GM23248 (cell line): ENCODE measurements around the gene SLC7A9. TPM values are rescaled to one million over a fixed set of nuclear protein-coding genes. Genes with fewer than 3 reads are reported as not detected.

Source experiments
- DNase-seq: peaks from one replicate; pipeline ENCODE4 v3.0.0-alpha.2; 2015
- H2AFZ ChIP-seq: fragments of 200-600 bp; sonication (generic); 2 replicates; pipeline ENCODE4 v1.6.1; 2016; ENCODE audit warnings: antibody characterized with exemption
- H3F3A ChIP-seq: fragments of 200-600 bp; sonication (generic); 2 replicates; pipeline ENCODE4 v1.6.1; 2016; ENCODE audit warnings: mild to moderate bottlenecking, antibody characterized with exemption, mixed run types; ENCODE audit not compliant: insufficient read depth
- H3K27ac ChIP-seq: fragments of 200-600 bp; sonication (generic); 2 replicates; pipeline ENCODE4 v1.5.1; 2016; ENCODE audit warnings: mild to moderate bottlenecking
- H3K27me3 ChIP-seq: fragments of 200-600 bp; sonication (generic); replicated peaks from 2 replicates; pipeline ENCODE4 v1.6.1; 2016; ENCODE audit warnings: mild to moderate bottlenecking; ENCODE audit not compliant: insufficient read depth
- H3K36me3 ChIP-seq: fragments of 200-600 bp; sonication (generic); 2 replicates; pipeline ENCODE4 v1.6.1; 2016; ENCODE audit warnings: low read depth, mild to moderate bottlenecking
- H3K4me1 ChIP-seq: fragments of 200-600 bp; sonication (generic); 2 replicates; pipeline ENCODE4 v1.6.1; 2016; ENCODE audit warnings: mild to moderate bottlenecking; ENCODE audit not compliant: insufficient read depth
- H3K4me2 ChIP-seq: fragments of 200-600 bp; sonication (generic); one replicate; pipeline ENCODE4 v1.6.1; 2016; ENCODE audit warnings: mild to moderate bottlenecking; ENCODE audit not compliant: unreplicated experiment
- H3K4me3 ChIP-seq: fragments of 200-600 bp; sonication (generic); 2 replicates; pipeline ENCODE4 v1.5.1; 2016; ENCODE audit warnings: mild to moderate bottlenecking
- H3K79me2 ChIP-seq: fragments of 200-600 bp; sonication (generic); 2 replicates; pipeline ENCODE4 v1.6.1; 2016; ENCODE audit warnings: mild to moderate bottlenecking; ENCODE audit not compliant: insufficient read depth
- H3K9ac ChIP-seq: fragments of 200-600 bp; sonication (generic); 2 replicates; pipeline ENCODE4 v1.6.1; 2016; ENCODE audit warnings: mild to moderate bottlenecking
- H3K9me2 ChIP-seq: fragments of 200-600 bp; sonication (generic); 2 replicates; pipeline ENCODE4 v1.6.1; 2016; ENCODE audit warnings: mixed run types, mild to moderate bottlenecking, moderate library complexity; ENCODE audit not compliant: insufficient read depth
- H3K9me3 ChIP-seq: fragments of 200-600 bp; sonication (generic); one replicate; pipeline ENCODE4 v1.6.1; 2017; ENCODE audit warnings: low read depth
- H4K20me1 ChIP-seq: fragments of 200-600 bp; sonication (generic); 2 replicates; pipeline ENCODE4 v1.6.0; 2016; ENCODE audit not compliant: insufficient read depth
- EZH2 ChIP-seq: fragments of 200-600 bp; sonication (generic); IDR thresholded peaks from 2 replicates; pipeline ENCODE4 v1.6.1; 2018; ENCODE audit warnings: antibody characterized with exemption, mild to moderate bottlenecking; ENCODE audit not compliant: insufficient read depth, poor library complexity, severe bottlenecking
- EZH2phosphoT487 ChIP-seq: fragments of 200-600 bp; sonication (generic); IDR thresholded peaks from 2 replicates; pipeline ENCODE4 v1.6.1; 2018; ENCODE audit warnings: antibody characterized with exemption, moderate library complexity, mild to moderate bottlenecking, low read depth; ENCODE audit not compliant: insufficient read depth
- WGBS, 2 experiments: methylation state at CpG; one replicate each; pipeline ENCODE4 v1.1.6; 2015 to 2017; ENCODE audit warnings: low lambda C conversion rate in 2 of 2, low coverage in 1 of 2; ENCODE audit errors: missing lambda C conversion rate in 2 of 2; 5-methylcytosine and 5-hydroxymethylcytosine counted together
- in situ Hi-C: fragments of 300-500 bp; cut with MboI; formaldehyde crosslinking; loops from 2 replicates; pipeline ENCODE4 v1.15.0; 2020
- polyA plus RNA-seq: library from polyadenylated mRNA; unstranded; fragments of >200 nt; fragmentation: Nextera tagmentation; extraction: Ambion mirVana; gene quantifications from 2 replicates; pipeline ENCODE4 v1.2.1, GENCODE V29; 2016
- total RNA-seq: library from RNA; depleted of rRNA; stranded (reverse); fragments of >200 nt; shearing (Covaris generic); gene quantifications from 2 replicates; pipeline ENCODE4 v1.2.3, GENCODE V29; 2014

SLC7A9 gene
- total and polyA plus RNA-seq, 2 experiments from 2014 or later = not detected

GRCh38 chr19:32828139-32828538 lies 41.4 kb downstream of the SLC7A9 start:
- in situ Hi-C loops = no loop called here
- no peak overlapping the region for H3K27ac ChIP-seq
- H3K9me2 ChIP-seq = no peaks in the 10 kb centered on the region
- H3K9ac ChIP-seq = no peak overlapping the region
- TF ChIP-seq EZH2phosphoT487 (no peak), EZH2 (no peak)
- H3K27me3 ChIP-seq = peaks cover 5% of the 10 kb centered on the region; the same call in 1 of the 2 replicates
- 56 to 65% methylated on average over 4 of the region's 4 CpGs for WGBS, 2 experiments
- H3K79me2 ChIP-seq = no peaks in the 10 kb centered on the region
- H3K4me2 ChIP-seq = no peak overlapping the region
- no peaks in the 10 kb centered on the region for H4K20me1 ChIP-seq
- no peaks in the 10 kb centered on the region for H3K4me1 ChIP-seq
- no peak for DNase-seq
- no peak overlapping the region for H3K4me3 ChIP-seq
- no peaks in the 10 kb centered on the region for H3K36me3 ChIP-seq
- no peak overlapping the region for H2AFZ ChIP-seq
- no peaks in the 10 kb centered on the region for H3F3A ChIP-seq
- no peaks in the 10 kb centered on the region for H3K9me3 ChIP-seq

- no peaks in the 10 kb centered on the region for H3K36me3 ChIP-seq
- H3K9me3 ChIP-seq = no peaks in the 10 kb centered on the region
- H3K4me1 ChIP-seq = no peaks in the 10 kb centered on the region
- no peaks in the 10 kb centered on the region for H3K79me2 ChIP-seq
- H3K4me3 ChIP-seq = no peak overlapping the region
- no peaks in the 10 kb centered on the region for H3F3A ChIP-seq
- WGBS, 2 experiments = 49 to 50% methylated on average over 21 of the region's 21 CpGs
- in situ Hi-C loops = no loop called here
- no peak for DNase-seq
- no peak overlapping the region for H3K27ac ChIP-seq
- H4K20me1 ChIP-seq = no peaks in the 10 kb centered on the region
- no peaks in the 10 kb centered on the region for H3K9me2 ChIP-seq
- no peak overlapping the region for H2AFZ ChIP-seq
- peaks cover 5% of the 10 kb centered on the region for H3K27me3 ChIP-seq
- no peak overlapping the region for H3K4me2 ChIP-seq
- TF ChIP-seq EZH2phosphoT487 (no peak), EZH2 (no peak)
- no peak overlapping the region for H3K9ac ChIP-seq
Measured at GRCh38 chr19:32824916-32825608, 44.5 kb downstream of the SLC7A9 start.

- no peaks in the 10 kb centered on the region for H3K9me3 ChIP-seq
- H3F3A ChIP-seq = no peaks in the 10 kb centered on the region
Measured at GRCh38 chr19:32824191-32824751, 45.3 kb downstream of the SLC7A9 start.

GRCh38 chr19:32823747-32824102 lies 45.8 kb downstream of the SLC7A9 start:
- Histone ChIP-seq H3K4me2 (no peak overlapping the region), H3K9me2 (no peaks in the 10 kb centered on the region), H3K4me1 (no peaks in the 10 kb centered on the region), H3K9me3 (no peaks in the 10 kb centered on the region), H3K36me3 (no peaks in the 10 kb centered on the region), H3K4me3 (no peak overlapping the region), H3K79me2 (no peaks in the 10 kb centered on the region), H3K27ac (no peak overlapping the region), H2AFZ (no peak overlapping the region), H3F3A (no peaks in the 10 kb centered on the region), H3K9ac (no peak overlapping the region), H4K20me1 (no peaks in the 10 kb centered on the region), H3K27me3 (peaks cover 12% of the 10 kb centered on the region)
- DNase-seq = no peak
- TF ChIP-seq EZH2 = no peak
- no peak for TF ChIP-seq EZH2phosphoT487
- 57 to 59% methylated on average over 5 to 7 of the region's 7 CpGs for WGBS, 2 experiments
- in situ Hi-C loops = no loop called here

More at GRCh38 chr19:32824191-32824751, 45.3 kb downstream of the SLC7A9 start:
- in situ Hi-C loops = no loop called here
- H3K4me2 ChIP-seq = no peak overlapping the region
- no peak overlapping the region for H2AFZ ChIP-seq
- peaks cover 12% of the 10 kb centered on the region for H3K27me3 ChIP-seq
- H3K4me3 ChIP-seq = no peak overlapping the region
- no peaks in the 10 kb centered on the region for H3K36me3 ChIP-seq
- WGBS, 2 experiments = 31 to 35% methylated on average over 20 of the region's 20 CpGs
- DNase-seq = no peak
- no peaks in the 10 kb centered on the region for H3K4me1 ChIP-seq
- TF ChIP-seq EZH2 (no peak), EZH2phosphoT487 (no peak)
- no peak overlapping the region for H3K9ac ChIP-seq
- no peaks in the 10 kb centered on the region for H3K9me2 ChIP-seq
- H4K20me1 ChIP-seq = no peaks in the 10 kb centered on the region
- H3K79me2 ChIP-seq = no peaks in the 10 kb centered on the region
- H3K27ac ChIP-seq = no peak overlapping the region
